Brain microvascular endothelial cell (primary cell): ENCODE measurements around the gene GDF10.

Source experiments
- DNase-seq: peaks from one replicate; pipeline ENCODE4 v3.0.0-alpha.2; 2020
- H3K27ac ChIP-seq: fragments of 250-450 bp; sonication (Bioruptor Pico); 2 replicates; pipeline ENCODE4 v1.5.1; 2020; ENCODE audit warnings: mild to moderate bottlenecking, moderate library complexity
- H3K27me3 ChIP-seq: fragments of 250-450 bp; sonication (Bioruptor Pico); replicated peaks from 2 replicates; pipeline ENCODE4 v1.5.1; 2020; ENCODE audit warnings: mild to moderate bottlenecking
- H3K36me3 ChIP-seq: fragments of 250-450 bp; sonication (Bioruptor Pico); replicated peaks from 2 replicates; pipeline ENCODE4 v1.5.1; 2020; ENCODE audit warnings: mild to moderate bottlenecking
- H3K4me3 ChIP-seq: 2 replicates; pipeline ENCODE4 v1.5.1; 2011; ENCODE audit warnings: low read depth, mild to moderate bottlenecking, control low read depth, low read length, moderate library complexity
- in situ Hi-C: cut with HindIII; loops from 2 replicates; pipeline ENCODE4 v1.10.0; 2017; ENCODE audit warnings: low sequenced_read_pairs, low pct_ligation_motif_present
- TF ChIP-seq, protein P1 (sequence below): IDR thresholded peaks from 2 replicates; pipeline ENCODE4 v1.5.1; 2011; ENCODE audit warnings: low read depth, mild to moderate bottlenecking, moderate library complexity, low read length, control low read depth, inconsistent platforms; ENCODE audit errors: missing control alignments

The GDF10 gene

DNA sequence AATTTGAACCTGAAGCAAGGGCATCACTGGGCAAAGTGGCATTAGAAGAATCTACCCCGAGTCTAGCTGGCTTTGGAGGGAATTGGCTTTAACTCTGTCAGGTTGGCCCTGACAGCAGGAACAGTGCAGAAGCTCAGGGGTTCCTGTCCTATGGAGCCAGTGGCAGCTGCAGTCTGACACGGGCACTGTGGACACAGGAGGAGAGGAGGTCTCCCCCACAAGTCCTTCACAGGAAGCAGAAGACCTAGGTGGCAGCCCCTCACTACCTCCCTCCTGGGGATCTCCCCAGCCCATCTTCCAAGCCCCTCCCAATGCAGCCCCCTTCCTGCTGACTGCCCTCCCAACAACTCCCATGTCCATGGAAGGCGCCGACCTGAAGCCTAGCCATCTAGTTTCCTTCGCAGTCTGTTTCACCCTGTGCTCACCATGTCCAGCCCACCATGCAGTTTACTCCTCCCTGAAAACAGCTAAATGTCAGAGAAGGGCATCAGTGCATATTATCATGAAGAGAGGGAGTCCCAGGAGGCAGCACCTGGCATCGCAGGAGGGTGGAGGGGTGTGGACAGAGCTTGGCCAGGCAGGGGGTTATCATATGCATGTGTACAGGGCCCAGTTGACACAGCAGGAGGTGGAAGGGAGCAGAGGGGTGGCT, 17.9 kb upstream of the GDF10 start:
- TF ChIP-seq, protein P1, sequence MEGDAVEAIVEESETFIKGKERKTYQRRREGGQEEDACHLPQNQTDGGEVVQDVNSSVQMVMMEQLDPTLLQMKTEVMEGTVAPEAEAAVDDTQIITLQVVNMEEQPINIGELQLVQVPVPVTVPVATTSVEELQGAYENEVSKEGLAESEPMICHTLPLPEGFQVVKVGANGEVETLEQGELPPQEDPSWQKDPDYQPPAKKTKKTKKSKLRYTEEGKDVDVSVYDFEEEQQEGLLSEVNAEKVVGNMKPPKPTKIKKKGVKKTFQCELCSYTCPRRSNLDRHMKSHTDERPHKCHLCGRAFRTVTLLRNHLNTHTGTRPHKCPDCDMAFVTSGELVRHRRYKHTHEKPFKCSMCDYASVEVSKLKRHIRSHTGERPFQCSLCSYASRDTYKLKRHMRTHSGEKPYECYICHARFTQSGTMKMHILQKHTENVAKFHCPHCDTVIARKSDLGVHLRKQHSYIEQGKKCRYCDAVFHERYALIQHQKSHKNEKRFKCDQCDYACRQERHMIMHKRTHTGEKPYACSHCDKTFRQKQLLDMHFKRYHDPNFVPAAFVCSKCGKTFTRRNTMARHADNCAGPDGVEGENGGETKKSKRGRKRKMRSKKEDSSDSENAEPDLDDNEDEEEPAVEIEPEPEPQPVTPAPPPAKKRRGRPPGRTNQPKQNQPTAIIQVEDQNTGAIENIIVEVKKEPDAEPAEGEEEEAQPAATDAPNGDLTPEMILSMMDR, result no peak
- H3K27ac ChIP-seq, result no peak overlapping the region
- in situ Hi-C loops, result no loop called here
- no peak for DNase-seq
- H3K36me3 ChIP-seq, result no peaks in the 10 kb centered on the region
- H3K27me3 ChIP-seq, result no peaks in the 10 kb centered on the region
- no peak overlapping the region for H3K4me3 ChIP-seq

DNA sequence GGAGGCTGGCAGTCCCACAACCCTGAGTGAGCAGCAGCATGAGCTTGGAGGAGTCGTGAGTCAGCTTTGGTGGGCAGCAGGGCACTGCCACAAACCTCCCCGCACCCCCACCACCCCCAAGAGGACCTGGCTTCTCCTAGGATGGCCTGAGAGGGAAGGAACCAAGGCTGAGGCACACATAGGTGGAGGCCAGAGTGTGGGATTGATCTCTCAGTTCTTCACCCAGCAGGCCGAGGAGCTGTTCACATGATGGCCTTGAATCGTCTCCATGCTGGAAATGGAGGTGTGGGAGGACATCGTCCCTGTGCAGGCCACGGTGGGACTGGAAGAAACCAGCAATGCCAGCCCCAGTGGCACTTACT, 17.4 kb upstream of the GDF10 start:
- Histone ChIP-seq H3K36me3 (no peaks in the 10 kb centered on the region), H3K4me3 (no peak overlapping the region), H3K27ac (no peak overlapping the region), H3K27me3 (no peaks in the 10 kb centered on the region)
- DNase-seq, result no peak
- TF ChIP-seq, protein P1, result no peak
- in situ Hi-C loops, result no loop called here

DNA sequence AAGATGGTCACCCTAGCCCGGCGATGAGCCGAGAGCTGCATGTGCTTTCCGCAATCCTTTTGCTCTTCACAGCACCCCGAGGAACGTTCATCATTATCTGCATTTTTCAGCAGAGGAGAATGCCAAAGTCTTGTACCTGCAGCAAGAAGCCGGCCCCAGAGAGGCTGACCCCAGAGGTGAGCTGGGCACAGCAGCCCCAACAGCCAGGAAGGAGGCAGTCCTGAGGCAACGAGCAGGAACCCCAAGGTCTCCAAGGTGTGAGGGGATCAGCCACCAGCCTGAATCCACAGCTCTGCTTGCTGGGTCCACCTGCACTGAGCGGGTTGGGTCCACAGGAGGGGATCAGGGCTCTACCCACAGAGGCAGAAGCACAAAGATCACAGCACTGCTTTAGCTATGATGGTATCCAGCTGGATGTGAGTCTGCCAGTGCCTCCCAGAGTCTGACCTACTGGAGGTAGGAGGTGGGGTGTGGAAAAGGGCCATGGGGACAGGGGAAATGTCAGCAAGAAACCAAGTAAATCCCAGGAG, 16.8 kb upstream of the GDF10 start:
- no peaks in the 10 kb centered on the region for H3K27me3 ChIP-seq
- DNase-seq, result no peak
- in situ Hi-C loops, result no loop called here

DNA sequence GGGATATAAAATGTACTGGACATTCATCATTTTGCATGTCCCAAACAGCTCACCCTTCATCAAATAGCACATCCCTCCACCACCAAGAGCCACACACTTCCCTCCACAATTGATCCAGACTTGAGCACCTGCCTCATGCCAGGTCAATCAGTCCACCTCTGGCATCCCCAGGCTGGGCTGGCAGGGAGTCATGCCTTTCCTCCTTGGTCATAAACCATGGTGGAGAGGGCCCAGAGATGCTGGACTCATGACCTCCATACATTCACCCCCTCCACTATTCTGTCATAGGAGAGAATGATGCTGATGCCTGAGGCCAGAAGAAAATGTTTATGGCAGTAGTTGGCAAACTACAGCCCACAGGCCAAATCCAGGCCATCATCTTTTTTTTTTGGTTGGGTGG, 16.1 kb upstream of the GDF10 start:
- DNase-seq, result no peak
- H3K36me3 ChIP-seq, result no peaks in the 10 kb centered on the region
- H3K27me3 ChIP-seq, result no peaks in the 10 kb centered on the region
- in situ Hi-C loops, result no loop called here
- no peak overlapping the region for H3K27ac ChIP-seq
- TF ChIP-seq, protein P1, result no peak
- no peak overlapping the region for H3K4me3 ChIP-seq

More for the DNA sequence above, 16.8 kb upstream of the GDF10 start:
- TF ChIP-seq, protein P1, result no peak
- Histone ChIP-seq H3K36me3 (no peaks in the 10 kb centered on the region), H3K4me3 (no peak overlapping the region), H3K27ac (no peak overlapping the region)

DNA sequence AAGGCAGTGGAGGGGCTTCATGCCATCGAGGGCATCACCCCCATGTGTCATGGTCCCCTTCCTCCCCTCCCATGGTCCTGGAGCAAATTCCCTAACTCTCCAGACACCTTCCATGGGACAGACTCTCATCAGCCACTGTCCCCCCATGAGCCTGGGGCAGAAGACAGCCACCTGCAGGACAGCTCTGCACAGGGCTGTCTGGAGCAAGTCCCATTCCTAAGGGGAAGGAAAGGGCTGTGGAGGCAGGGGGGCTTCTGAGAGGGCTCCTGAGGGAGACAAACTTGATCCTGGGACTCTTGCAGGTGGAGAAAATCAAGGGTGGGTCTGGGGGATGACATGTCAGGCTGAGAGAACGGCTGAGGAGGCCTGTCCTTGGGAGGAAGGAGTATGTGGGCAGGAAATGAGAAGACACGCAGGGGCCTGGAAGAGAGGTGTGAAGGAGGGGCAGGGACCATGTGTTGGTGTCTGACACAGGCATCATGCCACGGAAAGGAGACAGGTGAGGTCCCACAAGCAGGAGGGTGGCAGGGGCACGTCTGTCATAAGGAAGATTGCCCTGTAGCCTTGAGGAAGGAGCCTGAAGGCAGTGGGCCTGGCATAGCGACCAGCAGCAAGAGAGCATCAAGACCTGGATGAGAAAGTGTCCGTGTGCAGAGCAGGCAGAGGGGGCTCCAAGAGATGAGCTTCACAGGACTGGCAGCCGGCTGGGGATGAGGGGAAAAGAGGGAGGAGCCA, 14.4 kb upstream of the GDF10 start:
- Histone ChIP-seq H3K27me3 (no peaks in the 10 kb centered on the region), H3K27ac (no peak overlapping the region), H3K36me3 (no peaks in the 10 kb centered on the region), H3K4me3 (no peak overlapping the region)
- DNase-seq, result no peak
- TF ChIP-seq, protein P1, result peak; percentile 21
- in situ Hi-C loops, result no loop called here
